ENCODE data around the gene SCIMP. TPM values are rescaled to one million over a fixed set of nuclear protein-coding genes. Genes with fewer than 3 reads are reported as not detected.
"Not testable (repeated sequence)": the region's sequence is repeated elsewhere in the genome, so short reads cannot be mapped to it uniquely, and the experiment has no call there.

SCIMP gene
- total RNA-seq, 1 experiment from 2014 or later, result not detected

DNA sequence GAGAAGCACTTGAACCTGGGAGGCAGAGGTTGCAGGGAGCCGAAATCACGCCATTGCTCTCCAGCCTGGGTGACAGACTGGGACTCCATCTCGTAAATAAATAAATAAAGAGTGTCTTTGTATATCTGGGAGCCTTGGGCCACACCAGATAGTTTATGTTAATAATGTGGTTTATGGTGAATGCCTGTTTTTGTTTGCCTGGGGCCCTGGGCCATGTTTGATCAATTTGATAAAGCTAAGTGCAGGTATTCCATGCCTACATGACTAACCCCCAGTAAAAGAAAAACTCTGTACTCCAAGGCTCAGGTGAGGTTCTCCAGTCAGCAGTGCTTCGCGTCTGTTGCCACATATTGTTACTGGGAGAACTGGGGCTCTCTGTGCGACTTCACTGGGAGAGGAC, 15.1 kb downstream of the SCIMP start:
- no peaks in the 10 kb centered on the region for H3K27me3 ChIP-seq (ENCODE audit: control insufficient read depth, insufficient read depth, low read length)
- DNase-seq, result no peak
- no peak overlapping the region for H3K4me3 ChIP-seq (ENCODE audit: insufficient read depth, low read depth, low read length)
- no peaks in the 10 kb centered on the region for H3K36me3 ChIP-seq (replicated peaks; ENCODE audit: control insufficient read depth, insufficient read depth, low read length)

DNA sequence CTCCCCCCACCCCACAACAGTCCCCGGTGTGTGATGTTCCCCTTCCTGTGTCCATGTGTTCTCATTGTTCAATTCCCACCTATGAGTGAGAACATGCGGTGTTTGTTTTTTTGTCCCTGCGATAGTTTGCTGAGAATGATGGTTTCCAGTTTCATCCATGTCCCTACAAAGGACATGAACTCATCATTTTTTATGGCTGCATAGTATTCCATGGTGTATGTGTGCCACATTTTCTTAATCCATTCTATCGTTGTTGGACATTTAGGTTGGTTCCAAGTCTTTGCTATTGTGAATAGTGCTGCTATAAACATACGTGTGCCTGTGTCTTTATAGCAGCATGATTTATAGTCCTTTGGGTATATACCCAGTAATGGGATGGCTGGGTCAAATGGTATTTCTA, 17.1 kb downstream of the SCIMP start:
- not testable (repeated sequence) for DNase-seq; H3K27me3 ChIP-seq (ENCODE audit: control insufficient read depth, insufficient read depth, low read length); H3K4me3 ChIP-seq (ENCODE audit: insufficient read depth, low read depth, low read length); H3K36me3 ChIP-seq (replicated peaks; ENCODE audit: control insufficient read depth, insufficient read depth, low read length)

DNA sequence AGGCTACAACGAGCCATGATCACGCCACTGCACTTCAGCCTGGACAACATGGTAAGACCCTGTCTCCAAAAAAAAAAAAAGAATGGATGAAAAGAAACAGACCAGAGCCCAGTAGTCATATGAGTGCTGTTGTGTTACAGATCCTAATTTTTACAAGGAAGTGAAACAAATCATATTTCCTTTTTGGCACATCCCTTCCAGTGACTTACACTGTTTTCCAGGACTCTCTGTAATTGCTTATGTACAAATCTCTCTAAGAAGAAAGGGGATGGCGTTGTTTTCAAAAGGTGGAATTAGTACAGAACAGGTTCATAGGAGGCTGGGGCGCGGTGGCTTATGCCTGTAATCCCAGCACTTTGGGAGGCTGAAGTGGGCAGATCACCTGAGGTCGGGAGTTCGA, 23.2 kb downstream of the SCIMP start:
- no peak for DNase-seq
- Histone ChIP-seq H3K36me3 (replicated peaks; ENCODE audit: control insufficient read depth, insufficient read depth, low read length) (no peaks in the 10 kb centered on the region), H3K27me3 (ENCODE audit: control insufficient read depth, insufficient read depth, low read length) (no peaks in the 10 kb centered on the region), H3K4me3 (ENCODE audit: insufficient read depth, low read depth, low read length) (no peak overlapping the region)

DNA sequence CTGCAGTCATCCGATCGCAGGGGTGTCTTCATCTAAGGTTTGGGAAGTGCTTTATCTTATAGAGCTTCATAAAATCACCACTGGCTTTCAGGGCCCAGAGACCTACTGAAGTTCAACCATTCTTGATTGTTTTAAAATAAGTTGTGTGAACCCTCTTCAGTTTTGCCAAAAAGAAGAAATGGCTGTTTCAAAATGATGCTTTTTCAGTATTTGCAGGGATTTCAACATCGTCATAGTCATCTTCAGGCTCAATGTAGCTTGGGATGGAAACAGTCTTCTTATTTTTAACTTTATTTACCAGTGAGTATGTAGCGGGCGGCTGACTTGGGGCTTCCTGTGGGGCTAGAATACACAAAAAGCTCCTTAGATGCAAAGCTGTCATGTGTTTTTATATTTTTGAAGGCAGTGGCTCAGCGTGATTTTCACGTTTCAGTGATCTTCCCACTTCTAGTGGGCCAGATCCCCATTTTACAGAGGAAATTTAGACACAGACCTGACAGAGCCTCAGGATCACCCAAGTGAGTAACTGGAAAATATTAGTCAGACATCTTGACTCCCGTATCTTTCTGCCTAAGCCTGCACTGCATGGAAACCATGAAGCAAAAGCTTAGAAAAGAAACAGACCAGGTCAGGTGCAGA, 23.9 kb downstream of the SCIMP start:
- H3K4me3 ChIP-seq (ENCODE audit: insufficient read depth, low read depth, low read length), result no peak overlapping the region
- no peaks in the 10 kb centered on the region for H3K36me3 ChIP-seq (replicated peaks; ENCODE audit: control insufficient read depth, insufficient read depth, low read length)
- no peaks in the 10 kb centered on the region for H3K27me3 ChIP-seq (ENCODE audit: control insufficient read depth, insufficient read depth, low read length)
- DNase-seq, result no peak

DNA sequence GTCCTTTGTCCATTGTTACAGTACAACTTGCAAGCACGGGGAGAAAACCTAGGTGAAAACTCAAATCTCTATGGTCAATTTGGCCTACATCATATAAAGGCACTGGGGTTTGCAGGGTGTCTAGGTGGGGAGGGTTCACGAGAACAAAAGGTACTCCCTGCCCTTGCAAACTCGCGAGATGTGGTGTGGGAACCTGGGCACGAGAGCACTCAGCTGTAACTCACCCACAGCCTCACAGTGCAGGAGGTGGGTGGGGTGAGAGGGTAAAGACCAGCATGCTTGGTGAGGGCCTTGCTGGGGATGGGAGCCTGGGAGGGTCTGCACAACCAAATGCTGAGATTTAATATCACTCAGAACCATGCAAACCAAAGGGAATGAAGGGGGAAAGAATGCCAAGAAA, 24.6 kb downstream of the SCIMP start:
- H3K4me3 ChIP-seq (ENCODE audit: insufficient read depth, low read depth, low read length), result no peak overlapping the region
- no peak for DNase-seq
- no peaks in the 10 kb centered on the region for H3K27me3 ChIP-seq (ENCODE audit: control insufficient read depth, insufficient read depth, low read length)
- H3K36me3 ChIP-seq (replicated peaks; ENCODE audit: control insufficient read depth, insufficient read depth, low read length), result no peaks in the 10 kb centered on the region

DNA sequence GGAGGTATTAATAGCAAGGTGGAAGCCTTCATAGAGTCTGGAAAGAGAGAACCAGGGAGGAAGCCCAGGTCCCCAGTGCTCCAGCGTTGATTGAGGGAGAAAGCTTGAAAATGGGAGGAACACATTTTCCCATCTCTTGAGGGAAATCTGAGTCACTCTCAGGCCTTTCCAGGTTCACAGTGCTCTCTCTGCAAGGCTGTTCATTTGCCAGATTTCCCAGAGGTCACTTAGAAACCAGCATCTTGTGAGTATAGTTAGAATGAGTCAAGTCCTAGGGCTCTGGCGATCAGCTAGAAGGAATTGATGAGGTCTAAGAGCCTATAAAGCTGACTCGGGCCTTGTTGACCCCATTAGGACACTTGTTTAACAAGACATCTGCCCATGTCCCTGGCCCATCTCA, 25.3 kb downstream of the SCIMP start:
- DNase-seq, result no peak

DNA sequence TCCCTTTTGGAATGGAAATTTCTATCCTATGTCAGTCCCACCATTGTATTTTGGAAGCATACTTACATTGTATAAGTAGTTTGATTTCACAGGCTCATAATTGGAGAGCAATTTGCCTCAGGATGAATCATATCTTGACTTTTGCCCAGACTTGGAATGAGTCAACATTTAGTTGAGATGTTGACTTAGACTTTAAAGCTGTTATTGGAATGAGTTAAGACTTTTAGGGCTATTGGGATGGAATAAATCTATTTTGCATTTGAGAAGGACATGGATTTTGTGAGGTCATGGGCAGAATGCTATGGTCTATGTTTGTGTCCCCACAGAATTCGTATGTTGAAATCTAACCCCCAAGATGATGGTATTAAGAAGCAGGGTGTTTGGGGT, 30.8 kb downstream of the SCIMP start:
- no peak for DNase-seq
- Histone ChIP-seq H3K36me3 (replicated peaks; ENCODE audit: control insufficient read depth, insufficient read depth, low read length) (no peaks in the 10 kb centered on the region), H3K27me3 (ENCODE audit: control insufficient read depth, insufficient read depth, low read length) (no peaks in the 10 kb centered on the region), H3K4me3 (ENCODE audit: insufficient read depth, low read depth, low read length) (no peak overlapping the region)

More for the DNA sequence above, 25.3 kb downstream of the SCIMP start:
- Histone ChIP-seq H3K4me3 (ENCODE audit: insufficient read depth, low read depth, low read length) (no peak overlapping the region), H3K27me3 (ENCODE audit: control insufficient read depth, insufficient read depth, low read length) (no peaks in the 10 kb centered on the region), H3K36me3 (replicated peaks; ENCODE audit: control insufficient read depth, insufficient read depth, low read length) (no peaks in the 10 kb centered on the region)

DNA sequence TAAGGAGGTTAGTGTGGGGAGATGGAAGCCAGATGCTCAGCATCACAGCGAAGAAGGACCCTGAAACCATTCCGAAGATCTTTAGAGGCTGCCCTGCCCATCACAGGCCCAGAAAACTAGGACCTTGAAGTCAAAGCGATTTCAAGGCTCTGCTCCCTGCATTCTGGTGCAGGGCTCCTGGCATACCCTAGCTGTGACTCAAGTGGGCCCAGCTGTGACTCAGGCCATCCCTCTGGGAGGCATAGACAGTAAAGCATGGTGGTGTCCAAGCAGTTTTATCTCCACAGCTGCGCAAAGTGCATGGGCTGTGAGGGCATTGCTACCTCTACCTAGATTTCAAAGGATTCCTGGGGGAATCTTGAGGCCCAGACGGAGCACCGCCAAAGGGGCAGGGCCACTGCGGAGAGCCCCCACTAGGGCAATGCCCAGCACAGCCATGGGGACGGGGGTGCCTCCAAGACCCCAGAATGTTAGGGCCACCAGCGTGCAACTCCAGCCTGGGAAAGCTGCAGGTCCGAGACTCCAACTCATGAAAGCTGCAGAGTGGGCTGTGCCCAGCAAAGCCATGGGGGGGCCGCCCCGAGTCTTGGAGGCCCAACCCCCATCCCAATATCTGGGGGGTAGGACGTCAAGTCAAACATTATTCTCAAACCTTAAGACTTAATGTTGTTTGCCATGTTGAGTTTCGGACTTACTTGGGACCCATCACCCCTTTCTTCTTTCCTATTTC, 31.3 kb downstream of the SCIMP start:
- no peak overlapping the region for H3K4me3 ChIP-seq (ENCODE audit: insufficient read depth, low read depth, low read length)
- no peaks in the 10 kb centered on the region for H3K27me3 ChIP-seq (ENCODE audit: control insufficient read depth, insufficient read depth, low read length)
- H3K36me3 ChIP-seq (replicated peaks; ENCODE audit: control insufficient read depth, insufficient read depth, low read length), result no peaks in the 10 kb centered on the region
- DNase-seq, result no peak

DNA sequence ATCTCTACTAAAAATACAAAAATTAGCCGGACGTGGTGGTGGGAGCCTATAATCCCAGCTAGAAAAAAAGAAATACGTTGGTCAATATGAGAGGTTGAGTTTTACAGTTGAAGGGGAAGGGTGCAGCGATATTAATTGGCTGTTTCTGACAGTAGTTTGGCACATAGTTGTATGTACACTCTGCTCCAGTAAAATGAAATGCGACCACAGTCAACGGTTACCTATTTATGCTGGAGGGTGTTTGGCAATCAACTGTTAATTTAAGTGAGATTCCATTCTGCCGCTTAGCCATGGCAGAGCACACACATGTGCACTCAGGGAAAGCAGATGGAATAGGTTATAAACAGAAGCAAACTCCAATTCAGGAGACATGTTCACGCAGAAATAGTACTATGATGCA, 33.6 kb downstream of the SCIMP start:
- no peaks in the 10 kb centered on the region for H3K27me3 ChIP-seq (ENCODE audit: control insufficient read depth, insufficient read depth, low read length)
- no peak overlapping the region for H3K4me3 ChIP-seq (ENCODE audit: insufficient read depth, low read depth, low read length)
- no peak for DNase-seq
- no peaks in the 10 kb centered on the region for H3K36me3 ChIP-seq (replicated peaks; ENCODE audit: control insufficient read depth, insufficient read depth, low read length)

DNA sequence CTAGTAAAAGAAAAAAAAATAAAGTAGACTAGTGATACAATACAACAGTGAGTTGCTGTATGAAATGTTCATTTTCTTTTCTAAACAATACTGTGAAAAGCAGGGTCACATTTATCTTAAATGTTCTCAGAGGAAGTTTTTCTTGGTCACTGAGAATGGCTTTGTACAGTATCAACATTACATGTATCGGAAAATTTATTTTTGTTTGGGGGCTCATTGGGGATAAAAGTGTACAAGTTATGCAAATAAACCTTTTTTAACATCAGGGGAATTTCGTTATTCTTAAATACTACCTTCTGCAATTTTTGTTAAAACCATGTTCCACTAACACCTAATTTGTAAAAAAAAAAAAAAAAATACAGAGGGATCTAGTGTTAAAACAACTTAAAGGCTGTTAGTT, 34.3 kb downstream of the SCIMP start:
- DNase-seq, result no peak
- Histone ChIP-seq H3K36me3 (replicated peaks; ENCODE audit: control insufficient read depth, insufficient read depth, low read length) (no peaks in the 10 kb centered on the region), H3K27me3 (ENCODE audit: control insufficient read depth, insufficient read depth, low read length) (no peaks in the 10 kb centered on the region), H3K4me3 (ENCODE audit: insufficient read depth, low read depth, low read length) (no peak overlapping the region)

DNA sequence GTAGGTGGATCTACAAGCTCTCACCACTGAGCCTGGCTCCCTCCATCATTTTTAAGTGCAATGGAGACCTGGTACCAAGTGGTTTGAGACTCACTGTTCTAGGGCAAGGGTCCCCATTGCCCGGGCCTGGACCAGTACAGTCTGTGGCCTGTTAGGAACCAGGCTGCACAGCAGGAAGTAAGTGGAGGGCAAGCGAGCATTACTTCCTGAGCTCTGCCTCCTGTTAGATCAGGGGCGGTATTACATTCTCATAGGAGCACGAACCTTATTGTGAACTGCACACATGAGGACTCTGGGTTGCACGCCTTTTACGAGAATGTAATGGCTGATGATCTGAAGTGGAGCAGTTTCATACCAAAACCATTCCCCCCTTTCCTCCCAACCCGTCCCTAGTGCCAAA, 36.2 kb downstream of the SCIMP start:
- no peak overlapping the region for H3K4me3 ChIP-seq (ENCODE audit: insufficient read depth, low read depth, low read length)
- H3K27me3 ChIP-seq (ENCODE audit: control insufficient read depth, insufficient read depth, low read length), result no peaks in the 10 kb centered on the region
- no peaks in the 10 kb centered on the region for H3K36me3 ChIP-seq (replicated peaks; ENCODE audit: control insufficient read depth, insufficient read depth, low read length)
- DNase-seq, result no peak

DNA sequence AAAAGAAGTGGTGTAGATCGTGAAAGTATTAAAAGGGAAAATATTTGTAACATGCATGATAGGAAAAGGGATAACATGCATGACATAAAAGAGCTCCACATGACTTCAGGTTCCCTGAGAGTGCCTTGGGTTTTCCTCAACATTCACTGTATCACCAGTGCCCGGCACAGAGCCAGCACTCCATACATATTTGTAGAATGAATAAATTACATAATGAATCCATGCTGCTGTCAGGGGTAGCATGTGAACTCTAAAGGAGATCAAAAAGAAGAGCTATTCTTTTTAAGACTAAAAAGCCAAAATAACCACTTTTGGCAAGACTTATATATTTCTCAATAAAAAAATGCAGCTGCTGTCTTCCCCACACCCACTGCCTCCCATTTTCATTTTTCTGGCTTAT, 40.3 kb downstream of the SCIMP start:
- DNase-seq, result no peak
- H3K4me3 ChIP-seq (ENCODE audit: insufficient read depth, low read depth, low read length), result no peak overlapping the region
- peaks cover 1% of the 10 kb centered on the region; the same call in 1 of the 2 replicates for H3K36me3 ChIP-seq (replicated peaks; ENCODE audit: control insufficient read depth, insufficient read depth, low read length)
- no peaks in the 10 kb centered on the region for H3K27me3 ChIP-seq (ENCODE audit: control insufficient read depth, insufficient read depth, low read length)

DNA sequence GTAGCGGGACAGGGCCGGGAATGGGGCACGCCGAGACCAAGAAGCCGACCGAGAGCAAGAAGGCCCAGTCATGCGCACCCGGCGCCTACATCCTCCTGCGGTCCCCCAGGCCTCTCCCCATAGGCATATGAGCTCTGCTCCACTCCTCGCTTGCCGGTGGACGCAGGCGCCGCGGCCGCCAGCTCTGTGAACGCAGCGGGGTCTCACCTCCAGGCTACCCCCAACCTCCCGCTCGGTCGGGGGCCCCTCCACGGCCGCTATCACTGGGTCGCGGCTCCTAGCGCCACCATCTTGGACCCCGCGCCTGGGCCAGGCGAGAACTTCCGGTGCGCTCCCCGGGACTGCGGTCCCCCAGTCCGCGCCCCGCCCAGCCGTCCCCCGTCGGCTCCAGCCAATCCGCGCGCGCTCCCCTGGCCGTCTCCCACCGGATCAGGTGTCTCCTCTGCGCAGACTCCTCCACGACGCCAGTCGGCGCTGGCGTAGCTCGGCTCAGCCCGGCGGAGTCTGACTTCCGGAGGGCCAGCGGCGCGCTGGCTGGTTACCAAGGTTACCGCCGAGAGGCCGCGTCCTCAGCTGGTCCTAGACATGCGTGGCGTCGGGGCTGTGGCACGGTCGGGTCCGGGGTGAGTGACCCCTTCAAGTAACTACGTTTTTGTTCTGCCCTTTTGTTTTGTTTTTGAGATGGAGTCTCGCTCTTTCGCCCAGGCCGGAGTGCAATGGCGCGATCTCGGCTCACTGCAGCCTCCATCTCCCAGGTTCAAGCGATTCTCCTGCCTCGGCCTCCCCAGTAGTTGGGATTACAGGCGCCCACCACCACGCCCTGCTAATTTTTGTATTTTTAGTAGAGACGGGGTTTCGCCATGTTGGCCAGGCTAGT, 42.9 kb downstream of the SCIMP start, which contains the start of gene ZNF594:
Gene ZNF594 (minus strand): TSS at position 328 of the 877 bp plus-strand sequence. CDS start 7,612 bp downstream, outside the sequence.
- H3K36me3 ChIP-seq (replicated peaks; ENCODE audit: control insufficient read depth, insufficient read depth, low read length), result peaks cover 5% of the 10 kb centered on the region
- H3K27me3 ChIP-seq (ENCODE audit: control insufficient read depth, insufficient read depth, low read length), result no peaks in the 10 kb centered on the region
- peak within 1 kb of the TSS; percentile 88 for H3K4me3 ChIP-seq (ENCODE audit: insufficient read depth, low read depth, low read length)
- peak; percentile 99 for DNase-seq

DNA sequence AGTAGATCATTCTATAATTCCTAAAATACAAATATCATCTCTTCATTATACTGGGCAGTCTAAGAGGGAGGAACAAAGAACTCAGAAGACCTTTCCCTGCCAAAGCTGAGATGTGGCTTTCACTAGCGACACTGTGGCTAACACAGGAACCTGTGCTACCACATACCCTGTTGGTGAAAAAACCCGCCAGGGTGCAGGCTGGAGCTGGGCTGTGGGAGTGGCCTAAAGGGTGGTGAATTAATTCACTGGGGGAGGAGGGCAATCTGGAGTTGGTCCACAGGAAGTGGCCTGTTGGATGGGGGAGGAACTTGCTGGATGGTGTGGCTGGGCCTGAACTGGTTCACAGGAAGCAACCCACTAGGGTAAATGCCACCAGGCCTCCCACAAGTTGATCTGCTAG, 50.4 kb downstream of the SCIMP start:
- H3K36me3 ChIP-seq (replicated peaks; ENCODE audit: control insufficient read depth, insufficient read depth, low read length), result peaks cover 11% of the 10 kb centered on the region
- no peaks in the 10 kb centered on the region for H3K27me3 ChIP-seq (ENCODE audit: control insufficient read depth, insufficient read depth, low read length)
- no peak overlapping the region for H3K4me3 ChIP-seq (ENCODE audit: insufficient read depth, low read depth, low read length)
- DNase-seq, result no peak

DNA sequence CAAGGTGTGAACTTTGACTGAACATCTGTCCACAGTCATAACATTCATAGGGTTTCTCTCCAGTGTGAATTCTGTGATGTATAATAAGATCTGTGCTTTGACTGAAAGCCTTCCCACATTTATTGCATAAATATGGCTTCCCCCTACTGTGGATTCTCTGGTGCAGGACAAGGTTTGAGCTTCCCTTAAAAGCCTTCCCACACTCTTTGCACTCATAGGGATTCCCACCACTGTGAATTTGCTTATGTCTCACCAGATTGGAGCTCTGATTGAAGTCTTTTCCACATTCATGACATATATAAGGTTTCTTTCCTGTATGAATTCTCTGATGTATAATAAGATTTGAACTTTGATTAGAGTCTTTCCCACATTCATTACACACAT, 51.3 kb downstream of the SCIMP start:
- Histone ChIP-seq H3K27me3 (ENCODE audit: control insufficient read depth, insufficient read depth, low read length) (no peaks in the 10 kb centered on the region), H3K4me3 (ENCODE audit: insufficient read depth, low read depth, low read length) (no peak overlapping the region), H3K36me3 (replicated peaks; ENCODE audit: control insufficient read depth, insufficient read depth, low read length) (peaks cover 10% of the 10 kb centered on the region)
- DNase-seq, result no peak

All from H7 (cell line).